Smooth muscle cell (in vitro differentiated cells): ENCODE data around the gene NAB1. TPM values are rescaled to one million over a fixed set of nuclear protein-coding genes. Genes with fewer than 3 reads are reported as not detected.

Experiments used
- DNase-seq: peaks from one replicate; lab custom pipeline; 2025; ENCODE audit not compliant: unreplicated experiment; lab: John Stamatoyannopoulos, UW
- H2AFZ ChIP-seq: fragments of 200-600 bp; sonication (generic); 2 replicates; pipeline ENCODE4 v1.6.0; 2016; ENCODE audit warnings: antibody characterized with exemption, low read depth, mild to moderate bottlenecking
- H3F3A ChIP-seq: fragments of 200-600 bp; sonication (generic); 2 replicates; pipeline ENCODE4 v1.6.0; 2017; ENCODE audit warnings: antibody characterized with exemption, low read depth
- H3K27ac ChIP-seq: fragments of 200-600 bp; sonication (generic); 2 replicates; pipeline ENCODE4 v1.5.1; 2016; ENCODE audit warnings: low read depth, mild to moderate bottlenecking
- H3K27me3 ChIP-seq: fragments of 200-600 bp; sonication (generic); 2 replicates; pipeline ENCODE4 v1.6.1; 2016; ENCODE audit warnings: low read depth, mild to moderate bottlenecking
- H3K36me3 ChIP-seq: fragments of 200-600 bp; sonication (generic); 2 replicates; pipeline ENCODE4 v1.5.1; 2016; ENCODE audit warnings: low read depth
- H3K4me1 ChIP-seq: fragments of 200-600 bp; sonication (generic); 2 replicates; pipeline ENCODE4 v1.5.1; 2016; ENCODE audit warnings: low read depth
- H3K4me2 ChIP-seq: fragments of 200-600 bp; sonication (generic); 2 replicates; pipeline ENCODE4 v1.6.0; 2016; ENCODE audit warnings: mild to moderate bottlenecking
- H3K4me3 ChIP-seq: fragments of 200-600 bp; sonication (generic); 2 replicates; pipeline ENCODE4 v1.5.1; 2016; ENCODE audit warnings: mild to moderate bottlenecking
- H3K79me2 ChIP-seq: fragments of 200-600 bp; sonication (generic); 2 replicates; pipeline ENCODE4 v1.6.0; 2016; ENCODE audit warnings: low read depth, mild to moderate bottlenecking
- H3K9ac ChIP-seq: fragments of 200-600 bp; sonication (generic); 2 replicates; pipeline ENCODE4 v1.6.0; 2016; ENCODE audit warnings: low read depth
- H3K9me3 ChIP-seq: fragments of 200-600 bp; sonication (generic); replicated peaks from 2 replicates; pipeline ENCODE4 v1.5.1; 2016; ENCODE audit warnings: low read depth
- H4K20me1 ChIP-seq: fragments of 200-600 bp; sonication (generic); 2 replicates; pipeline ENCODE4 v1.6.0; 2016; ENCODE audit warnings: low read depth
- CTCF ChIP-seq: fragments of 200-600 bp; sonication (generic); IDR thresholded peaks from 2 replicates; pipeline ENCODE4 v1.5.1; 2017; ENCODE audit warnings: borderline replicate concordance, mild to moderate bottlenecking, antibody characterized with exemption; ENCODE audit not compliant: insufficient read depth, poor library complexity, severe bottlenecking
- WGBS: methylation state at CpG from one replicate; pipeline ENCODE4 v1.1.7; 2016; ENCODE audit warnings: low lambda C conversion rate; 5-methylcytosine and 5-hydroxymethylcytosine counted together
- polyA plus RNA-seq: library from polyadenylated mRNA; unstranded; fragments of >200 nt; fragmentation: Nextera tagmentation; extraction: Ambion mirVana; gene quantifications from 2 replicates; pipeline ENCODE4 v1.2.1, GENCODE V29; 2016
- total RNA-seq: library from RNA; depleted of rRNA; stranded (reverse); fragments of >200 nt; gene quantifications from 2 replicates; pipeline ENCODE4 v1.2.3, GENCODE V29; 2014

Gene NAB1
- total and polyA plus RNA-seq, 2 experiments from 2014 or later = 4.4 to 31.4 TPM

- DNase-seq = no peak
- Histone ChIP-seq H3F3A (no peaks in the 10 kb centered on the region), H3K4me1 (peaks cover 7% of the 10 kb centered on the region), H3K4me3 (no peak overlapping the region), H3K36me3 (no peaks in the 10 kb centered on the region), H4K20me1 (no peaks in the 10 kb centered on the region), H3K4me2 (no peak overlapping the region), H3K9me3 (no peaks in the 10 kb centered on the region), H3K27ac (no peak overlapping the region), H3K27me3 (no peaks in the 10 kb centered on the region), H2AFZ (no peak overlapping the region), H3K79me2 (no peaks in the 10 kb centered on the region), H3K9ac (no peak overlapping the region)
- TF ChIP-seq CTCF = no peak
- WGBS = 76% methylated on average over 1 of the region's 1 CpG
Measured at GRCh38 chr2:190640117-190640516, 8.8 kb upstream of the NAB1 start.

DNA sequence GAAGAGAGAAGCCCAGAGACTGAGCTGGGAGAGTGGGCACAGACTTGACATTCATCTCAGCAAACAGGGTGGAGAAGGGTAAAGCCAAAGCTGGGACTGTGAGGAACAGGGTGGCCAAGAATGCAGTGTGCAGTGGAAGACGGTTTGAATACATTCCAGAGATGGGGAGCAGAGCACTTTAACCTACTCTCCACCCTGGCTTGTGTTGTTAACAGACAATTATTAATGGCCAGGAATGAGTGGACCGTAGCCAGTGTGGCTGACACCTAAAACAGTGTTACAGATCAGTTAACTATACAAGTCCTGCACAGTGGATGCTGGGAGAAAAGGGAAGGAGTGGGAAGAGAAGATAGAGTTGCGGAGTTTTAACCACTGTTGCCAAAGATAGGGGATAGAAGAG lies 7.4 kb upstream of the NAB1 start:
- no peaks in the 10 kb centered on the region for H3K79me2 ChIP-seq
- H3K27ac ChIP-seq = no peak overlapping the region
- no peaks in the 10 kb centered on the region for H3K36me3 ChIP-seq
- H3K9me3 ChIP-seq = no peaks in the 10 kb centered on the region
- H3F3A ChIP-seq = no peaks in the 10 kb centered on the region
- no peak overlapping the region for H3K9ac ChIP-seq
- peaks cover 11% of the 10 kb centered on the region for H3K4me1 ChIP-seq
- 14% methylated on average over 3 of the region's 3 CpGs for WGBS
- H4K20me1 ChIP-seq = no peaks in the 10 kb centered on the region
- TF ChIP-seq CTCF = no peak
- DNase-seq = no peak
- H3K27me3 ChIP-seq = no peaks in the 10 kb centered on the region
- H3K4me3 ChIP-seq = no peak overlapping the region
- peak overlapping the region; percentile 60 for H3K4me2 ChIP-seq
- peak overlapping the region; percentile 26 for H2AFZ ChIP-seq

DNA sequence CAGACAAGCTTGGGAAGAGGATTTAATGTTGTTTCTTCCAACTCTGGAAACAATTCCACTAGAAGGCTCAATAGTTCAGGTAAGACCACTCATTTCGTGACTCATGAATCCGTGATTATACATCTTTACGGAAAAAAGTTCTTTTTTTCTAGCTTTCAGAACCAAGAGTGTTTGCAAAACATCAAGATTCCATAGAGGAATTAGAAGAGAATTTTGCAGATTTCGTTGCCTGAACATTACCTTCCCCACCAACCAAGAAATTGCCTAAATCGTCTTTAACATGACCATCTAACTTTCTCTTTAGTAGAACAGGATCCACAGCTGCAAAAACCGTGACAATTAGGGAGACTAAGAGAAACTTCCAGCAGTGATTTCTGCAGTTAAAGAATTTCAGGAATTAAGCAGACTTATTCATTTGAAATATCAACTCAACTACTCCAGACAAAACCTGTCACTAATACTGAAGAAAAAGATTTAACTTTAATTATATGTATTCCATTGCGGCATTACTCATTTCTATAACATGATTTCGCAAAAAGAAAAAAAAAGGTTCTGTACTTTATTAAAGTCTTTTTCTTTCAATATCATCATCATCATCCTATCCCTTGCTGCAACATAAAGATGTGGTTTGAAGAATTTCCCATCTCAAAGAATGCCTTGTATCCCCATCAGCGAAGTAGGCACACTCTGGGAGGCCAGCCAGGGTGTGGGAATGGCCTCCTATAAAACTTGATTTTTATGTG lies 1.9 kb upstream of the NAB1 start:
- Histone ChIP-seq H3K9ac (no peak overlapping the region), H3F3A (peaks cover 5% of the 10 kb centered on the region), H3K27me3 (no peaks in the 10 kb centered on the region), H3K9me3 (no peaks in the 10 kb centered on the region), H3K4me2 (peak overlapping the region; percentile 88), H2AFZ (no peak overlapping the region), H3K4me1 (peaks cover 32% of the 10 kb centered on the region), H3K4me3 (peak overlapping the region; percentile 77), H3K27ac (peak overlapping the region; percentile 52), H3K79me2 (peaks cover 20% of the 10 kb centered on the region), H4K20me1 (peaks cover 8% of the 10 kb centered on the region), H3K36me3 (no peaks in the 10 kb centered on the region)
- no peak for DNase-seq
- 47% methylated on average over 9 of the region's 9 CpGs for WGBS
- TF ChIP-seq CTCF = no peak
